Measurements from ENCODE around the gene TREX2. TPM values are rescaled to one million over a fixed set of nuclear protein-coding genes. Genes with fewer than 3 reads are reported as not detected.

The TREX2 gene
- total RNA-seq: 1 to 10 TPM in 1 of 2 donors, under 1 TPM in 1; 0.65 to 1.2 TPM
- under 1 TPM; 0.61 to 0.63 TPM for polyA plus RNA-seq
- long read RNA-seq, donor 1: 0 reads
- long read RNA-seq, donor 2: 0 reads
- long read RNA-seq, donor 3: 0 reads
- long read RNA-seq, donor 4: 0 reads
- long read RNA-seq, donor 5: 0 reads

GRCh38 chrX:153445856-153446635, at the start of gene TREX2:
TSS of gene TREX2 (minus strand) at chrX:153446056. CDS start at chrX:153445430, 626 bp downstream.
- DNase-seq (no peak), ATAC-seq (ENCODE audit: insufficient read depth, low FRiP score) (no peak)
- H3K36me3 ChIP-seq (ENCODE audit: control insufficient read depth in 4 of 4, insufficient read depth in 4 of 4, low read length in 4 of 4): peaks cover 0 to 1% (median 0%) of the 10 kb centered on the region in 4 donors
- no peak within 1 kb of the TSS for H3K27ac ChIP-seq (ENCODE audit: low read depth in 1 of 2, low read length in 1 of 2)
- no peak for TF ChIP-seq CTCF (IDR thresholded peaks at IDR 0.05; ENCODE audit: control extremely low read depth, extremely low read depth)
- H3K4me3 ChIP-seq: no peak within 1 kb of the TSS
- WGBS, 2 donors: 74 to 81% methylated on average over 16 to 30 of the region's 30 CpGs
- H3K9me3 ChIP-seq (ENCODE audit: control insufficient read depth in 4 of 4, insufficient read depth in 3 of 4, low read length in 3 of 4): no peaks in the 10 kb centered on the region
- no peaks in the 10 kb centered on the region for H3K4me1 ChIP-seq (ENCODE audit: control insufficient read depth in 5 of 5, insufficient read depth in 5 of 5, low read length in 5 of 5)
- H3K9ac ChIP-seq (ENCODE audit: insufficient read depth in 1 of 2, low read length in 2 of 2): no peak within 1 kb of the TSS
- no peaks in the 10 kb centered on the region for H3K27me3 ChIP-seq (ENCODE audit: control insufficient read depth in 3 of 3, insufficient read depth in 3 of 3, low read length in 2 of 3)

DNA sequence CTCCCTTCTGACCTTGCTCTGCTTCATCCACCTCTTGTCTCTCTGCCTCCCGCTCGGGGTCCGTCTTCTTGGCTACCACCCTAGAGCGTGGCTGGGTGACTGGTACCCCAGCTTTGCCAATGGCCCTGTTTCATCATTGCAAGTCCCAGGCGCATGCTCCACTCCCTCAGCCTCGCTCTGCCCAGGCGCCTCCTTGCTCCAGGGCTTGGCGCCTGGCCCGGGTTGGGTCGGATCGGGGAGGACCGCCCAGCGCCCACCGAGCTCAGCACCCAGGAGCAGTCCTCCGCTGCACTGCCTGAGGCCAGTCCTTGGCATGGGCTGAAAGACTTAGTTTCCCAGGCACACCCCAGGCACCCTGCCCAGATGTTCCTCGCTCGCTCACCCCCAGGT, 49.5 kb upstream of the TREX2 start:
- Histone ChIP-seq H3K36me3 (ENCODE audit: control insufficient read depth in 4 of 4, insufficient read depth in 4 of 4, low read length in 4 of 4) (no peaks in the 10 kb centered on the region), H3K4me1 (ENCODE audit: control insufficient read depth in 5 of 5, insufficient read depth in 5 of 5, low read length in 5 of 5) (peaks cover 0 to 40% (median 8%) of the 10 kb centered on the region in 5 donors), H3K27me3 (ENCODE audit: control insufficient read depth in 3 of 3, insufficient read depth in 3 of 3, low read length in 2 of 3) (no peaks in the 10 kb centered on the region), H3K4me3 (peak overlapping the region; percentile 4), H3K27ac (ENCODE audit: low read depth in 1 of 2, low read length in 1 of 2) (peak overlapping the region in 1 of 2 donors; percentile 8), H3K9me3 (ENCODE audit: control insufficient read depth in 4 of 4, insufficient read depth in 3 of 4, low read length in 3 of 4) (no peaks in the 10 kb centered on the region), H3K9ac (ENCODE audit: insufficient read depth in 1 of 2, low read length in 2 of 2) (no peak overlapping the region)
- WGBS, 2 donors: 32 to 56% methylated on average over 17 of the region's 17 CpGs
- DNase-seq: peak in 2 of 3 donors; percentile 66 to 68
- ATAC-seq (ENCODE audit: insufficient read depth, low FRiP score): no peak
- TF ChIP-seq CTCF (IDR thresholded peaks at IDR 0.05; ENCODE audit: control extremely low read depth, extremely low read depth): no peak

DNA sequence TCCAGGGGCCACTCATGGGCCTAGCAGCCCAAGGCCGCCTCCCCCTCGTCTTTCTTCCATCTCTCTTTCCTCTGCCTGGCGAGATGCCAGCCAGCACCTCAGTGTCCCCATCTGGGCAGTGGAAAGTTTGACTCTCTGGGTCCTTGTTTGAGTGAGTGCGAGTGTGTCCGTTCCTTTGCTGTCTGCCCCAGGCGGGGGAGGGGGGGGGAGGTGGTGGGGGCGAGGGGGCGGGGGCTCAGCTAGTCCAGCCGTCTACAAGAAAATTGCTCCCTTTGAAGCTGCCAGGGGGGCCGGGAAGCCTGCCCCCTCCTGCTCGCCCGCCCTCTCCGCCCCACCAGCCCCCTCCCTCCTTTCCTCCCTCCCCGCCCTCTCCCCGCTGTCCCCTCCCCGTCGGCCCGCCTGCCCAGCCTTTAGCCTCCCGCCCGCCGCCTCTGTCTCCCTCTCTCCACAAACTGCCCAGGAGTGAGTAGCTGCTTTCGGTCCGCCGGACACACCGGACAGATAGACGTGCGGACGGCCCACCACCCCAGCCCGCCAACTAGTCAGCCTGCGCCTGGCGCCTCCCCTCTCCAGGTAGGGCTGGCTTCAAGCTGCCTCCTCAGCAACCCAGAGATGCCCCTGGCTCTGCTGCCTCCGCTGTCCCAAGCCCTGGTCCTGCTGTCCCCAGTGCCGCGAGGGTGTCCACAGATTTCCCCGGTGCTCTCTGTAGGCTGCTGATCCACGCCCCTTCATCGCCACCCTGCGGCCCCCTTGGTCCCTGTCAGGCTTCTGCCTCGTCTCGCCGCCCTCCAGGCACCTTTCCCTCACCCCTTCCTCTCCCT, 48.9 kb upstream of the TREX2 start, which contains the start of gene BGN:
Gene BGN, plus strand, starts transcription at position 440 of the 821 bp plus-strand sequence. CDS start 9,652 bp downstream, outside the sequence.
- no peak for TF ChIP-seq CTCF (IDR thresholded peaks at IDR 0.05; ENCODE audit: control extremely low read depth, extremely low read depth)
- Histone ChIP-seq H3K9me3 (ENCODE audit: control insufficient read depth in 4 of 4, insufficient read depth in 3 of 4, low read length in 3 of 4) (no peaks in the 10 kb centered on the region), H3K27ac (ENCODE audit: low read depth in 1 of 2, low read length in 1 of 2) (peak within 1 kb of the TSS in 1 of 2 donors; percentile 17), H3K9ac (ENCODE audit: insufficient read depth in 1 of 2, low read length in 2 of 2) (peak within 1 kb of the TSS in 1 of 2 donors; percentile 23), H3K36me3 (ENCODE audit: control insufficient read depth in 4 of 4, insufficient read depth in 4 of 4, low read length in 4 of 4) (no peaks in the 10 kb centered on the region), H3K4me1 (ENCODE audit: control insufficient read depth in 5 of 5, insufficient read depth in 5 of 5, low read length in 5 of 5) (peaks cover 0 to 45% (median 8%) of the 10 kb centered on the region in 5 donors), H3K4me3 (peak within 1 kb of the TSS; percentile 14), H3K27me3 (ENCODE audit: control insufficient read depth in 3 of 3, insufficient read depth in 3 of 3, low read length in 2 of 3) (no peaks in the 10 kb centered on the region)
- 9 to 45% methylated on average over 13 to 41 of the region's 41 CpGs for WGBS, 2 donors
- no peak for ATAC-seq (ENCODE audit: insufficient read depth, low FRiP score)
- peak; percentile 79 to 84 (median 79) for DNase-seq

All from lung (tissue), 16 donors.